HCT116 (cell line): ENCODE results near the gene FOXD1.

Experiments used
- CBX3 ChIP-seq: IDR thresholded peaks from 2 replicates; pipeline ENCODE4 v1.6.1; 2012; ENCODE audit warnings: low read depth
- ELF1 ChIP-seq: IDR thresholded peaks from 2 replicates; pipeline ENCODE4 v1.6.1; 2012; ENCODE audit warnings: low read depth, borderline replicate concordance
- EZH2 ChIP-seq: fragments of 200-600 bp; sonication (generic); IDR thresholded peaks from 2 replicates; pipeline ENCODE4 v1.6.1; 2017; ENCODE audit warnings: antibody characterized with exemption, mixed run types
- POLR2AphosphoS5 ChIP-seq: IDR thresholded peaks from 2 replicates; pipeline ENCODE4 v1.6.1; 2011; ENCODE audit warnings: mild to moderate bottlenecking, low read depth, low read length, moderate library complexity
- TF ChIP-seq, protein P1 (sequence below), 3 experiments: fragments of 200-600 bp in 1 of 3; sonication (generic) in 1 of 3; IDR thresholded peaks in 2 of 3; conservative IDR thresholded peaks in 1 of 3; 2 replicates each; pipeline ENCODE4 v1.5.1; 2012 to 2017; ENCODE audit warnings: low read depth in 2 of 3, low read length in 2 of 3, antibody characterized with exemption in 1 of 3, borderline replicate concordance in 1 of 3, control low read depth in 1 of 3, mild to moderate bottlenecking in 1 of 3, mixed read lengths in 1 of 3, mixed run types in 1 of 3, moderate library complexity in 1 of 3; ENCODE audit not compliant: insufficient read depth in 1 of 3
- TF ChIP-seq, protein P2 (sequence below): IDR thresholded peaks from 2 replicates; pipeline ENCODE4 v1.6.1; 2012

DNA sequence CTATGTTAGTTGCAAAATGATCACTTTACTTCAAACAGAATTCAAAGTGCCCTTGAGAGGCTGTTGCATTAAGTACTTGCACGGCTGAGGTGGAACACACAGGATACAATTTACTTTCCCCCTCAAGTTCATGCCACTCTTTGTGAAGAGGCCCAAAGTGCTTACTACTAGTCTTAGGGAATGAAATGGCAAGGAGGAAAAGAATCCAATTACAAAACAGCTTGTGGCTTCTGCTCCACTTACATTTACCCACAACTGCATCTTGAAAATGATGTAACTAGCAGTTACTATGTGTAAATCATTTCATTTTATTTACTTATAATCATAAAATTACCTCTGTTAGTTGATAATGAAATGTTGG is 14.6 kb downstream of the FOXD1 start:
- TF ChIP-seq, protein P1, sequence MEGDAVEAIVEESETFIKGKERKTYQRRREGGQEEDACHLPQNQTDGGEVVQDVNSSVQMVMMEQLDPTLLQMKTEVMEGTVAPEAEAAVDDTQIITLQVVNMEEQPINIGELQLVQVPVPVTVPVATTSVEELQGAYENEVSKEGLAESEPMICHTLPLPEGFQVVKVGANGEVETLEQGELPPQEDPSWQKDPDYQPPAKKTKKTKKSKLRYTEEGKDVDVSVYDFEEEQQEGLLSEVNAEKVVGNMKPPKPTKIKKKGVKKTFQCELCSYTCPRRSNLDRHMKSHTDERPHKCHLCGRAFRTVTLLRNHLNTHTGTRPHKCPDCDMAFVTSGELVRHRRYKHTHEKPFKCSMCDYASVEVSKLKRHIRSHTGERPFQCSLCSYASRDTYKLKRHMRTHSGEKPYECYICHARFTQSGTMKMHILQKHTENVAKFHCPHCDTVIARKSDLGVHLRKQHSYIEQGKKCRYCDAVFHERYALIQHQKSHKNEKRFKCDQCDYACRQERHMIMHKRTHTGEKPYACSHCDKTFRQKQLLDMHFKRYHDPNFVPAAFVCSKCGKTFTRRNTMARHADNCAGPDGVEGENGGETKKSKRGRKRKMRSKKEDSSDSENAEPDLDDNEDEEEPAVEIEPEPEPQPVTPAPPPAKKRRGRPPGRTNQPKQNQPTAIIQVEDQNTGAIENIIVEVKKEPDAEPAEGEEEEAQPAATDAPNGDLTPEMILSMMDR (IDR thresholded peaks at IDR 0.05 in 2 of 3, conservative IDR thresholded peaks at IDR 0.05 in 1 of 3; ENCODE audit: borderline replicate concordance in 1 of 3, insufficient read depth in 1 of 3, low read depth in 2 of 3, low read length in 2 of 3): no peak
- TF ChIP-seq POLR2AphosphoS5 (no peak), ELF1 (no peak), EZH2 (no peak), CBX3 (no peak)
- TF ChIP-seq, protein P2, sequence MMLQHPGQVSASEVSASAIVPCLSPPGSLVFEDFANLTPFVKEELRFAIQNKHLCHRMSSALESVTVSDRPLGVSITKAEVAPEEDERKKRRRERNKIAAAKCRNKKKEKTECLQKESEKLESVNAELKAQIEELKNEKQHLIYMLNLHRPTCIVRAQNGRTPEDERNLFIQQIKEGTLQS: no peak
